GM19025 (cell line): ENCODE data around the gene METTL22.

Source experiments
- ATAC-seq: cut with Tn5 transposase; IDR thresholded peaks from one replicate; pipeline ENCODE4 v1.9.1; 2021; ENCODE audit warnings: mild to moderate bottlenecking, low read depth, moderate library complexity; ENCODE audit not compliant: unreplicated experiment

METTL22 gene, protein sequence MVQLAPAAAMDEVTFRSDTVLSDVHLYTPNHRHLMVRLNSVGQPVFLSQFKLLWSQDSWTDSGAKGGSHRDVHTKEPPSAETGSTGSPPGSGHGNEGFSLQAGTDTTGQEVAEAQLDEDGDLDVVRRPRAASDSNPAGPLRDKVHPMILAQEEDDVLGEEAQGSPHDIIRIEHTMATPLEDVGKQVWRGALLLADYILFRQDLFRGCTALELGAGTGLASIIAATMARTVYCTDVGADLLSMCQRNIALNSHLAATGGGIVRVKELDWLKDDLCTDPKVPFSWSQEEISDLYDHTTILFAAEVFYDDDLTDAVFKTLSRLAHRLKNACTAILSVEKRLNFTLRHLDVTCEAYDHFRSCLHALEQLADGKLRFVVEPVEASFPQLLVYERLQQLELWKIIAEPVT

DNA sequence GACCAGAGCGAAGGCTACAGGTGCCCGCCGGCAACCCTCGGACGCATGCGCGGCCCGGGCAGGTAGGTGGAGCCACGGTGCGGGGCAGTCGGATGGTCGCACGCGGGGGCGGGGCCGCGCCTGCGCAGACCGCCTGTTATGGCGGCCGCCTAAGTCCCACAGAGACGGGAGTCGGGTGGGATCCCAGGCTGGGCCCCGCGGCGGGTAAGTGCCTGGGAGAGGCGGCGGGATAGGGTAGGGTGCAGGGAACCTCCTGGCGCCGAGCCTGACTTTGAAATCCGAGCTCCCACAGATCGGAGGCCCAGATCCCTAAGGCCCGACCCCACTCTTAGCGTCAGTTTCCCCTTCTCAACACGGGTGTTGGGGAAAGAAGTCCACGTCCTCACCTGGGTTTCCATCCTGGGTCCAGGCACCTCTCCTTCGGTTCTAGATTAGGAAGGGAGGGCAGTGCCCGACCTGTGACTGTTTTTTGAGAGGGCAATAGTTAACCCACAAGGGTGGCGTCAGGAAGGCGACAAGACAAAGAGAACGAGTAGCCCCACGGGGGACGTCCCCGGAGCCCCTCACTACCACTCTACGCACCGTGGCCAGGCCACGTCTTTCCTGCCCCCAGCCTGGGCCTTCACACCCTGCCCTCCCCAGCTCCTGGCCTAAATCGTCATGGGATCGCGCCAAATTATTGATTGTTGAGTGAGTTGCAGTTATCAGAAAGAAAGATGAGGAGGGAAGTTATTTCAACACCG is at the start of gene METTL22:
Gene METTL22, plus strand, starts transcription at position 127 of the 743 bp plus-strand sequence. CDS start 3,968 bp downstream, outside the sequence.
- ATAC-seq = peak; percentile 90

DNA sequence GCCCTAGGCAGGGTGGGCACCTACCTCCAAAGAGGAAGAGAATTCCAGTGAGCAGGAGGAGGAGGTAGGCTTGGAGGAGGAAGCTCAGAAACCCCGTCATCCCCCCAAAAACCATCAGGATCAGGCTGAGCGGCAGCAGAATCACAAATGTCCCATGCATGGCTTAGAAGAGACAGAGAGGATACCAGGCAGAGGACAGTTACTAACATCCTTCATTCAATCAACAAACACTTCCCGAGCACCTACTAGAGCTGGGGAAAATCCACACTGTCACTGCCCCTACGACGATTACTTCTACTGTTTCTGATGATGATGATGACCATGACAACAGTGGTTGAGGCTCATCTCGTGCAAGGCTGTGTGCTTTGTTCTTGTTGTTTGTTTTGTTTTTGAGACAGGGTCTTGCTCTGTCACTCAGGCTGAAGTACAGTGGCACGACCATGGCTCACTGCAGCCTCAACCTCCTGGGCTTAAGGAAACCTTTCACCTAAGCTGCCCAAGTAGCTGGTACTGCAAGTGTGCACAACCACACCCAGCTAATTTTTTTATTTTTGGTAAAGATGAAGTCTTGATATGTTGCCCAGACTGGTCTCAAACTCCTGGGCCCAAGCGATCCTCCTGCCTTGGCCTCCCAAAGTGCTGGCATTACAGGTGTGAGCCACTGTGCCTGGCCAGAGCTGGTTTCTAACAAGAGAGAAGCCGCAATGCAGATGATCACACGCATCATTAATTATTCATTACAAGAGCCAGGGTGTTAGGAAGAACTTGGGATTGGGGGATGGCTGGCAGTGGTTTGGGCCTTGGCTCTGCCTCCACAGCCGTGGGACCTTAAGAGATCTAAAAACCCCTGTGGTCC is 49.2 kb upstream of the METTL22 start:
- ATAC-seq = no peak

DNA sequence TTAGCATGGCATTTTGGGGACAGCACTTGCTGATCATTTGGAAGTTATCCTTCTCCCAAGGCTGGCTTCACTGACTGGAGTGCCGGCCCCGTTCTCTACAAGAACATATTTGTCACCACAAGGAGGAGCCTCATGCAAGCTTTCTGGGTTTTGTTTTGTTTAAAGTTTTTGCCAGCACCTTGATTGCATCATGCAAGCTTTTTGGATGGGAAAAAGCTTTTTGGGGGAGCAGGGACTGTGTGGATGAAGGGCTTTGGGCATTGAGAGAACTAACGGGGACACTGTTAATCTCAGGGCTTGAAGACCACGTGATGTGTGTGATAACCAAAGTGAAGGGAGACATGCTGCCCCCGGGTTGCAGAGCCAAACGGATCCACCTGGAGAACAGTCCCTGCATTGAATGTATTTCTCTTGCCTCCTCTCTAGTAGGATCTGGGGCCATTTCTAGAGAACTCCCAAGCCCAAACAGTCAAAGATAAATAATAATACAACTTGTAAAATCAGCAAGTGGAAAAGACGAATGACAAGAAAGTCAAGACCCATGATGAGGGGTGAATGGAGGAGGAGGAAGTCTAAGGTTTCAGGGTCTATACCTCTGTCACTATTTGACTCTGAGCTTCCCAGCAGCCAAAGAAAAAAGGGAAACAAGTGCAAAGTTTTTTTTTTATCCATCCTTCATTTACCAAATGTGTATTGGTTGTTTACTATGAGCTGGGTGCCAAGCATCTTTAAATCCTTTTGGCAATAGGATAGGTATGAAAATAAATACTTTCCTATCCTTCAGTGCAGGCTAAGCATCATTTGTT is 48.4 kb upstream of the METTL22 start:
- no peak for ATAC-seq

DNA sequence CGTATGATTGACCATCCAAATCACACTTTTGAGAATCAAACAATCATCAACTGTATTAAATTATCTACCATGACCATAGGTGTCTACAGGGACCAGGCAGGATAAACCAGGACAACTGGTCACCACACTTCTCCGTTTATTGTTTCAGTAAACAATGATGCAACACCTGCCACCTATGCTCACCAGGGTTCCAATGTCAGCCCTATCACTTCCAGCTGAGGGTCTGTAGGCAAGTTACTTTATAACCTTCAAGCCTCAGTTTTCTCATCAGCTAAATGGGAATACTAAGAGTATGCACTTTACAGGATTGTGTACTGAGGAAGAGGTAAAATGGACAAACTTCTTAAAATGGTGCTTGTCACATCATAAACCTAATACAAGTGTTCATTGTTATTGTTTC is 46.1 kb upstream of the METTL22 start:
- ATAC-seq = no peak

DNA sequence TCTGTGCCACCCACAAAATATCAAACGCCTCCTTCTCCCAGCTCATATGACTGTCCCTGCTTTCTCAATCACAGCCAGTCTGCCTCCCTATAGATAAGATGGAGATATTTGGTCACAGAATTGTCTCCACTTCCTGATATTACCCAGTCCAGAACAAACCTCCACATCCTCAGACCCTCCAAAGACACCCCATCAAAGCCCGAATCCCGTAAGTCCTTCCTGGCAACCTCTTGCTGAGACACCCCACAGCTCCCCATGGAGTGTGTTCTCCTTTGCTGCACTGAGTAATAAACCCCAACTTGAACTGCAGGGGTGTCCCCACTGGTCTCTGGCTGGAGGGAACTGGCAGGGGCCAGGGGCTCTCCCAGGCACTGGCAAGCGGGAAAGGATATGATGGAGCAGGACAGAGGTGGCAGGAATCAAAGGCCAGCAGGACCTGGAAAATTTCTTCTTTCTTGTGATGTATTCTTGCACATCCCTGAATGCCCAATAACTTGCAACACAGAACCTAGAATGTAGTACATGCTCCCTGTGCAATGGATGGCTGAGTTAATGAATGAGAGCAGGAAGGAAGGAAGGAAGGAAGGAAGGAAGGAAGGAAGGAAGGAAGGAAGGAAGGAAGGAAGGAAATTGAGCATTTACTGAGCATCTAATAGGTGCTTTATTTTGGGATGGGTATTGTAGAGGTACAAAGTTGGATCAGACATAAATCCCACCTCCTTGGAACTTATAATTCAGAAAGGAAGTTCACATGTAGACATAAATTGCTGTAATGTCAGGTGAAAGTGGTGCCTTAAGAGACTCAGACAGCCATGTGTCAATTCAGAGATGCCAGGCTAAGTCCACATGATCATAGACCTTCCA is 45.1 kb upstream of the METTL22 start:
- ATAC-seq = no peak

DNA sequence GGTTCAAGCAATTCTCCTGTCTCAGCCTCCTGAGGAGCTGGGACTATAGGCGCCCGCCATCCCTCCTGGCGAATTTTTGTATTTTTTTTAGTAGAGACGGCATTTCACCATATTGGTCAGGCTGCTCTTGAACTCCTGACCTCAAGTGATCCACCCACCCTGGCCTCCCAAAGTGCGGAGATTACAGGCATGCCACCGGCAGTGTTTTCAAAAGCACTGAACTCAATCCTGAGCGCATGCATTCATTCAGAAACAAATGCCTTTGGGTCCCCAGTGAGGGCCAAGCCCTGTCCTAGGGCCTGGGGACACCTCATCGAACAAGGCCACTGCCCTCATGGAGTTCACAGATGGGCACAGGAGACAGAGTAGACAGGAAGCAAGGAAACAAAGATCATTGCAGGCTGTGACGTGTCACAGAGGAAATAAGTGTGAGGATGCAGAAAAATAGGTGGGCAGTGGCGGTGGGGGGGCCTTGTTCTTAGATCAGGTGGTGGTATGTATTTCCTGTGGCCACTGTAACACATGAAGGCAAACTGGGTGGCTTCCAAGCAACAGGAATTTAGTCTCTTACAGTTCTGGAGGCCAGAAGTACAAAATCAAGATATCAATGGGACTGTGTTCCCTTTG is 43.7 kb upstream of the METTL22 start:
- no peak for ATAC-seq

DNA sequence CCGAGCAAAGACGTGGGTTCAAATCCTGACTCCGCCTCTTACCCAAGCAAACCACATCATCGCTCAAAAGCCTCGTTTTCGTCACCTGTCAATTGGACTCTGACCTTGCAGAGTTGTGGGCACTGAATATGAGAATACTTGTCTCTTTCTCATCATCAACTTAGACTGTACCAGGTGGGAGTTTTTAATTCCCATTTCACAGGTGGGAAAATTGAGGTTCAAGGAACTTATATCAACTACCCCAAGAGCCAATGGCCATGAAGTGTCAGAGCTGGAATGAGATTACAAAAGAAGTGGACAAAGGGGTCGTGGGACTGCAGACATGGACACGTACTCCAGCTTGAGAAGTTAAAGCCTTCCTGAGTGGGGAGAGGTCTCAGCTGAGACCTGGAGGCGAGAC is 41.9 kb upstream of the METTL22 start:
- no peak for ATAC-seq

DNA sequence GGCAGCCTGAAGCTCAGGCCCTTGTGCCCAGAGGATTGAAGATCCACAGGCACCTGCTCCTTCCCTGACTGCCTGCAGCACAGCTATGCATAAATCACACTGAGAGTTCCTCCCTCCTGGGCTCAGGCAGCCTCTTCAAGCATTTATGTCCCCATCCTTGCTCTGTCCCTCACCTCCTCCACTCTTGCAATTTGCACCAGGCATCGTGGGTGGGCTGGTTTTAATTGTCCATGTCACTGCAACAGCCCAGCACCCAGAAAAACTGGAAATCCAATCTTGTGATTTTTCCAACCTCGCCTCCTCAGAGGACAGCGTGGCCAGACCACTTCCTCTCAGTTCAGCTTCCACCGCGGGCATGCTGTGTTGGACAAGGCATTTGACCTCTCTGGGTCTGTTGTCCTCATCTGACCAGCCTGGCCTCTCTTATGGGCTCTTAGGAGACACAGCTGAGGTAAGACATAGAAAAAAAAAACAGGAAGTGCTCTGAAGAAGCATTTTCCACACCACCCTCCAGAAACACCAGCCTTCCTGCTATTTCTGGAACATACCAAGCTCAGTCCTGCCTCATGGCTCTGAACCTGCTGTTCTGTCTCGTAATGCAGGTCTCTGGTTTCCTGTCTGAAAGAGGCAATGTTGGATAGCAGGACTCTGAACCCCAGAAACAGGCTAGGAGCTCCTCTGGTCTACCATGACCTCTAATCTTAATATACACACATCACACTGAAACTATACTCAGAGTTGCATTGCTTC is 39.5 kb upstream of the METTL22 start:
- ATAC-seq = no peak

DNA sequence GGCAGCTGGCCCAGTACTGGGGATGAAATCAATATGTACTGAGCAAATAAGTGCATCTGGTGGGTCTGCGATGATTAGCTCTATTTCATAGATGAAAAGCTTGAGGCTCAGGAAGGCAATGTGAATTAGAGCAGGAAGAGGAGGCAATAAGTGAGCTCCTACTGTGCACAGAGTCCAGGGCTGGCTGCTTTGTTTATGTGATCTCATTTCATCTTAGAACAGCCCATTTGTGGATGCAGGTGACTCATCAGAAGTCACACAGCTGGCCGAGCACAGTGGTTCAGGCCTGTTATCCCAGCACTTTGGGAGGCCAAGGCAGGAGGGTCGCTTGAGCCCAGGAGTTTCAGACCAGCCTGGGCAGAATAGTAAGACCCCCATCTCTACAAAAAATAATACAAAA is 38.3 kb upstream of the METTL22 start:
- ATAC-seq = no peak

DNA sequence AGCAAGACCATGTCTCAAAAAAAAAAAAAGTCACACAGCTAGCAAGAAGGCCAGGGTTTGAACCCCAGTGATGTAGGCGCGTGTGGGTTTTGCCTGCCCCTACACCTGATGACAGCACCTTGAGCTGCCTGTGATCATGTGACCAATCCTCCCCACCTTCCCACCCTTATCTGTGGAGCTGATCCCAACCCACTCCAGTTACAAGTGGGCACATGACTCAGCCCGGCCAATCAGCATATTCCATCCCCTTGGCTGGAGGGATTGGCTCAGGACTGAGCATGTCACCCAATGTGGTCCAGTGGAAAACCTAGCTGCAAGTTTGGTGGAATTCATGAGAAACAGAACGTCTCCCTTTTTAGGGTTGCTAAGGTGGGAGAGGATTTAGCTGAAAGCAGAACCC is 37.8 kb upstream of the METTL22 start:
- ATAC-seq = no peak

DNA sequence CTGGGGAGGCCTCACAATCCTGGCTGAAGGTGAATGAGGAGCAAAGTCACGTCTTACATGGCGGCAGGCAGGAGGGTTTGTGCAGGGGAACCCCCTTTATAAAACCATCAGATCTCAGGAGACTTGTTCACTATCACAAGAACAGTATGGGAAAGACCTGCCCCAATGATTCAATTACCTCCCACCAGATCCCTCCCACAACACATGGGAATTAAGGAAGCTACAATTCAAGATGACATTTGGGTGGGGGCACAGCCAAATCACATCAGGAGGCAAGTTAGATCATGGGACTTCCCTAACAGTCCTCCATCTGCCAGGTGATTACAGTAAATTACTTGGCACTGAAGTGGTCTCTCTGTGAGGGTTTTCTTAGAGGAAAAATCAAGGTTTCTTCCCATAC is 36.5 kb upstream of the METTL22 start:
- no peak for ATAC-seq

DNA sequence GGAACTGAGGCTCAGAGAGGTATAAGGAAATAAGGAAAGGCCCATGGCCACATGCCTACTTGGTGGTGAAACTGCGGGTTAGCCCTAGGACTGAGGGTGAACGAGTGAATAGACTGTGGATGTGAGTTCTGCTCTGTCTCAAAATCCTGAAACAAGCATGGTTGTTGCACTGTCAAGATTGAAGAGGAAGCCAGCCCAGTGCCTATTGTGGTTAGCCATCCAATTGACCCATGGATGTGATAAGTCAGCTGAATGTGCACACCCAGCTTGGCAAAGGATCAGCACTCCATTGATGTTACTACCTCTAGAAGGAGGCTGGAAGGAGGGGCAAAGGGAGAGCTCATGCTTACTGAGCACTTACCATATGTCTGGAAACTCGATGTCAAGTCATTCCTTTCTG is 35.6 kb upstream of the METTL22 start:
- ATAC-seq = no peak

DNA sequence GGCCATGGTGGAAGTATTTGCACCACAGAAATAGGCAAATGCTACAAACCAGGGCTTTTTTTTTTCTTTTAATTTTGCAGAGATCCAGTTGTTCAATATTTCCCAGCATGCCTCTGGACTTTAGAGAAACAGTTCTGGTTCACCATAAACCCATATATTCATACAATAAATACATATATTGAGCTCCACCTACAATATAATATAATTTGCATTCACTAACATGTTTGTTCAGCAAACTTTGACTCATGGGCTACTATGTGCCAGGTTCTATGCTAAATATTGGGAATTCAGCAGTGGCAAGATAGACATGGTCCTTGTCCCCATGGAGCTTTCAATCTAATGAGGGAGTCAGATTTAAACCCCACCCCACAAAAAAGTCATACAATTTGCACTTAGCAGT is 34.4 kb upstream of the METTL22 start:
- ATAC-seq = no peak

DNA sequence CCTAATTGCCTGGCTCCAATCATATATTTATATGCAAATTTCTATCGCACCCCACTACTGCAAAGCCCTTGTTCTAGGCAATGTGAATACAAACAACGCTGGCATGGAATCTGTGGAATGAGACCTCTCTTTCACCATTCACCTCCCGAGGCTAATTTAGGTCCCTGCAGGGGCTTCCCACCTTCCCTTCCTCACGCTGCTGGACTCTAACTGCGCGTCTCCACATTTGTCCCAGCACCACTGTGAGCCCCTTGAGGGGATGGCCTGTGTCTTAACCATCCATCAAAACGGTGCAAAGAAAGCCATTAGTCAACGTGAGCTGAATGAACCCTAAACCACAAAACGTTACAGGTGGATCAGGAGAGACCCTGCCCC is 32.8 kb upstream of the METTL22 start:
- ATAC-seq = no peak

DNA sequence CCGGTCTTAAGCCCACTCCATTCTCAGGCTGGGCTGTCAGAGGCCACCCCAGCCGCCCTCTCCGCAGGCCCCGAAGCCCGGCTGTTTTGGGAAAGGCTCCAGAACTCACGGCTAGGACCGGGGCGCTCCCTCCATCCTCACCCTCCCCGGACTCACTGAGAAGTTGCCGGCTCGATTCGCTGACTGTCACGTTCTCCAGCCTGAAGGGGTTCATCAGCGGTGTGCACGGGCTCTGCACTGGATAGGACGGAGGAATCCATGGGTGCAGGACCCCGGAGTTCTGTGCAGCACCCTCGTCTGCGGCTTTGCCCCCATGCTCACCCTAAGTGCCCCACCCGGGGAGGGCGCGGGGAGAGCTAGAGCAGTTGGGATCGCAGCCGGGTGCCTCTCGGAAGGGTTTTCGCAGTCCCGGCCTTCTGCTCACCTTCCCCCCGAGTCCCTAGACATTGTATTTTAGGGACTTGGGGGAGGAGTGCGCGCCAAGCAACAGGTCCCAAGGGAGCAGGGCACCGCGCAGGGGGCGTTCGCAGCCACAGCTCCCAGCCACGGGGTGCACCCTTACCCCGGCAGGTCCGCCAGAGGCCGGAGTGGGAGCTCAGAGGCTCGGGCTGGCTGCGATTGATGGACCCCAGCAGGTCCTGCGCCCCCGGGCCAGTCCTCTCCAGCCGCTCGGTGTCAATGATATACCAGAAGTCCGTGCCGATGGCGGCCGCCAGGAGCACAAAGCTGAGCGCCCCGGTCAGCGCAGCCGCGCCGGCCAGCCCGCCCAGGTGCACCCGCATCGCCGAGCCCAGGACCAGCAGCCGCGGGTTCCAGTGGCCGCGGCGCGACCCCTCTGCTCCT is 32.2 kb upstream of the METTL22 start:
- no peak for ATAC-seq

DNA sequence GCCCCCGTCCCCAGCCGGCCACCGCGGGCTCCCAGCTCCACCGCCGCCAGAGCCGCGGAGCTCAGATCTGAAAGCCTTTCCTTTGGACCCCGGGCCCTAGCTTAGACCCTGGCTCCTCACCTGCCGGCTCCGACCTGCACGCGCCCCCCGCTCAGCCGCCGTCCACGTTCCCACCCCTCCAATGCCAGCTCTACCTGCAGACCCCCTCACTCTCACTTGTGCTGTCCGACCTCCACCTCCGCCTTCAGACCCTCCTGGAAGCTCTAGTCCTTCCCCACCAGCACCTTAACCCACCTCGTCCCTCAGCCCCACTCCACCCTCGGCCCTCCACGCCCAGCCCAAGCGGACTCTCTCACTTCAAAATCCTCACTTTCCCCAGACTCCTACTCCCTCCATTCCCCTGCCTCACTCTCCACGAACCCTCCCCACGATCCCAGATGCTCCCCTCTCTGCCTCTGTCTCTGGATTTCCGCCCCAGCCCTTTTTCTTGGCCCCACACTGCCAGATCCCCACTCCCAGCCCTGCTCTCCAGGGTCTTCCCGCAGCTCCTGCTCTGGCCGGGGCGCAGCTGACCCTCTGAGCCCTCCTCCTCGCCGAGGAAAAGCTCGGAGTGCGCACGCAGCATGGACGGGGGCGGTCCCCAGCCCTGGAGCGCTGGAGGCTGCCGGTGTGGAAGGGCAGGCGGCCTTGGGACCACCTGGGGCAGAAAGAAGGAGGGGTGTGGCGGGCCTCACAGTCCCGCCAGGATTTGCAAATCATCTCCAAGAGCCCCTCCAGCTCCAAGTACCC is 31.4 kb upstream of the METTL22 start, which contains the start of gene TMEM114:
Gene TMEM114, minus strand, starts transcription at position 612 of the 789 bp plus-strand sequence. CDS start 673 bp downstream, outside the sequence.
- no peak for ATAC-seq
